ENCODE results near the gene RAB1A. TPM values are rescaled to one million over a fixed set of nuclear protein-coding genes. Genes with fewer than 3 reads are reported as not detected.
A peak's percentile ranks its signal among the peaks of the same experiment; 100 is the strongest.

Gene RAB1A
- 42.2 and 43.7 TPM in 2 replicates for total RNA-seq
- total RNA-seq (2013), result 35.0 TPM
- polyA plus RNA-seq, result 26.6 and 62.5 TPM in 2 replicates
- 11.9 and 23.0 TPM in 2 replicates for polyA minus RNA-seq

DNA sequence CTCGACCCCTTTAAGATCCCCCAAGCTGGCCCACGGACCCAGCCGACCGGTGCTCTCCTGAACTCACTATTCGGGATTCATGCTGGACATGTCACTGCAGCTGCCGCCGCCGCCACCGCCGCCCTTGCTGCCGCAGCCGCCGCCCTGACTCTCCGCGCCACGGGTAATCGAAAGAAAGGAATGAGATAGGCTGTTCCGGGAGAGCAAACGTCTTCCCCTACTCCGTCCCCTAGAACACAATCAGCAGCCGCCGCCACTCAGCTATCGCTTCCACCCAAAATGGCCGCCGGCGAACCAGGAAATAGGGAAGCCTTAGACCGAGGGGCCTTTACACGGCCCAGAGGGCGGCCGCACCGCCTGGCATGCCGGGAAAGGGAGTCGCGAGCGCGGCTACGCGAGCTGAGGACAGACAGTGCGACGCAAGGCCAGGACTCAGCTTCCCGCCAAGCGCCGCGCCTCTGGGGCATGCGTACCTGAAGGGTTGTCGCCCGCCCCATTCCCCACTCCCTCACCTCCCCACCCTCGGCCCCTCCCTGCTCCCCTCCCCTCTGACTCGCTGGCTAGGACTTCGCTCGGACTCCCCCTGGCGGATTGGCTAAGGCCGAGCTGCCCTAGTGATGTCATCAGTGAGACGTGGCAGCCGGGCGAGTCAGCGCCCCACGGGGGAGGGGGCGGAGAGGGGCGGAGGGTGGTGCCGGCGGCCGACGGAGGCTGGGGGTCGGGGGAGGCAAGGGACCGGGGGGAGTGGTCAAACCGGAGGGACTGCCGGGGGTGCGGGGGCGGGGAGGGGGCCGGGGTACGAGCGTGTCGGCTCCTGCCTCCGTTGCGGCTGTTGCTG is at the start of gene RAB1A:
Gene RAB1A (minus strand): TSS at position 281 of the 838 bp plus-strand sequence. CDS start 191 bp downstream, at position 90.
- CTCF ChIA-PET, result interaction anchor here (0.5 to 2.3 kb wide), 17 partner anchors 10 to 606 kb away, joined by 3 to 14 read pairs (median 4); partner anchors contain the start of genes ACTR2, AFTPH and CEP68
- Histone ChIP-seq H3K4me2 (replicated peaks; ENCODE audit: low read depth, low read length, poor library complexity, severe bottlenecking) (peak within 1 kb of the TSS; percentile 90), H3K27ac (ENCODE audit: low read length in 2 of 2) (peak within 1 kb of the TSS; percentile 94 to 98), H4K20me1 (ENCODE audit: control insufficient read depth, insufficient read depth, low read length, poor library complexity, severe bottlenecking) (peaks cover 44% of the 10 kb centered on the region), H3K79me2 (ENCODE audit: control insufficient read depth, insufficient read depth, low read length) (peaks cover 55% of the 10 kb centered on the region), H3K9ac (ENCODE audit: low read length) (peak within 1 kb of the TSS; percentile 100), H3K27me3 (replicated peaks in 1 of 4; ENCODE audit: control extremely low read depth in 1 of 4, control insufficient read depth in 3 of 4, insufficient read depth in 4 of 4, low read length in 3 of 4) (no peaks in the 10 kb centered on the region), H3K4me3 (ENCODE audit: control extremely low read depth in 1 of 5, extremely low read depth in 1 of 5, insufficient read depth in 1 of 5, low read depth in 2 of 5, low read length in 4 of 5) (peak within 1 kb of the TSS; percentile 96 to 97 (median 97)), H3K36me3 (replicated peaks in 1 of 2; ENCODE audit: control extremely low read depth in 1 of 2, control insufficient read depth in 1 of 2, extremely low read depth in 1 of 2, insufficient read depth in 2 of 2, low read length in 1 of 2) (no peaks in the 10 kb centered on the region), H3K4me1 (ENCODE audit: control insufficient read depth in 2 of 2, insufficient read depth in 2 of 2, low read length in 2 of 2) (peaks cover 23 to 25% of the 10 kb centered on the region in 2 donors), H2AFZ (ENCODE audit: insufficient read depth, low read depth, low read length, poor library complexity, severe bottlenecking) (peak within 1 kb of the TSS; percentile 98), H3K9me3 (ENCODE audit: control extremely low read depth in 1 of 3, control insufficient read depth in 2 of 3, insufficient read depth in 1 of 3, low read length in 2 of 3) (no peaks in the 10 kb centered on the region)
- Mint-ChIP-seq H3K4me1 (peaks cover 38% of the 10 kb centered on the region), H3K9me3 (ENCODE audit: insufficient read depth) (no peaks in the 10 kb centered on the region), H3K27me3 (no peaks in the 10 kb centered on the region), H3K4me3 (peak within 1 kb of the TSS; percentile 100), H3K27ac (peak within 1 kb of the TSS; percentile 100)
- ATAC-seq (ENCODE audit: low read depth) (peak; percentile 88), DNase-seq (peak; percentile 99)
- intact Hi-C loops (cut with micrococcal nuclease), result loop anchor here (1.0 to 5.0 kb wide), 7 partner anchors 65 to 985 kb away; partner anchors contain the start of genes ACTR2, AFTPH, CEP68 and PELI1
- under 1% methylated on average over 52 of the region's 76 CpGs for WGBS (ENCODE audit: insufficient coverage)
- TF ChIP-seq, protein P1, sequence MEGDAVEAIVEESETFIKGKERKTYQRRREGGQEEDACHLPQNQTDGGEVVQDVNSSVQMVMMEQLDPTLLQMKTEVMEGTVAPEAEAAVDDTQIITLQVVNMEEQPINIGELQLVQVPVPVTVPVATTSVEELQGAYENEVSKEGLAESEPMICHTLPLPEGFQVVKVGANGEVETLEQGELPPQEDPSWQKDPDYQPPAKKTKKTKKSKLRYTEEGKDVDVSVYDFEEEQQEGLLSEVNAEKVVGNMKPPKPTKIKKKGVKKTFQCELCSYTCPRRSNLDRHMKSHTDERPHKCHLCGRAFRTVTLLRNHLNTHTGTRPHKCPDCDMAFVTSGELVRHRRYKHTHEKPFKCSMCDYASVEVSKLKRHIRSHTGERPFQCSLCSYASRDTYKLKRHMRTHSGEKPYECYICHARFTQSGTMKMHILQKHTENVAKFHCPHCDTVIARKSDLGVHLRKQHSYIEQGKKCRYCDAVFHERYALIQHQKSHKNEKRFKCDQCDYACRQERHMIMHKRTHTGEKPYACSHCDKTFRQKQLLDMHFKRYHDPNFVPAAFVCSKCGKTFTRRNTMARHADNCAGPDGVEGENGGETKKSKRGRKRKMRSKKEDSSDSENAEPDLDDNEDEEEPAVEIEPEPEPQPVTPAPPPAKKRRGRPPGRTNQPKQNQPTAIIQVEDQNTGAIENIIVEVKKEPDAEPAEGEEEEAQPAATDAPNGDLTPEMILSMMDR (IDR thresholded peaks at IDR 0.05), result no peak
- no peak for TF ChIP-seq EZH2 (IDR thresholded peaks at IDR 0.05; ENCODE audit: borderline replicate concordance, insufficient read depth, low read depth, low read length, poor library complexity, severe bottlenecking)
- POLR2A ChIA-PET, result interaction anchor here (0.5 to 2.6 kb wide), 18 partner anchors 10 to 1542 kb away, joined by 3 to 20 read pairs (median 5); partner anchors contain the start of genes ACTR2, CEP68, SERTAD2 and UGP2
